IMR-90 (cell line): Measurements from ENCODE around the gene TDRD7. TPM values are rescaled to one million over a fixed set of nuclear protein-coding genes. Genes with fewer than 3 reads are reported as not detected.

ENCODE experiments used
- ATAC-seq: fragments of 200-7000 bp; cut with Tn5 transposase; 2 replicates; pipeline ENCODE4 v1.9.1; 2020; ENCODE audit warnings: low read depth, mild to moderate bottlenecking, moderate library complexity
- BruUV-seq: library from RNA; stranded (reverse); fragments of 400-500 nt; replicated peaks from 2 replicates; lab custom pipeline; 2021; lab: Mats Ljungman, UMichigan
- CTCF ChIA-PET: fragments of 300-600 bp; formaldehyde crosslinking; extraction: SDS; loops from one replicate; lab custom pipeline; 2021; ENCODE audit warnings: antibody characterized with exemption; lab: Yijun Ruan, JAX
- POLR2A ChIA-PET: fragments of 300-600 bp; sonication (Branson Sonifier 250); formaldehyde crosslinking; loops from one replicate; lab custom pipeline; 2022; ENCODE audit warnings: antibody characterized with exemption; ENCODE audit not compliant: unreplicated experiment; lab: Charles Lee
- DNase-seq: peaks from one replicate; pipeline ENCODE4 v3.0.0; 2013
- H2AFZ ChIP-seq: replicated peaks from 2 replicates; pipeline ENCODE3; 2013; ENCODE audit warnings: low read length, mild to moderate bottlenecking; ENCODE audit not compliant: poor library complexity
- H2AK5ac ChIP-seq: 2 replicates; pipeline ENCODE4 v1.6.1; 2013; ENCODE audit warnings: low read depth, low read length, inconsistent platforms
- H2AK9ac ChIP-seq: replicated peaks from 2 replicates; pipeline ENCODE3; 2013; ENCODE audit warnings: mild to moderate bottlenecking, low read depth, low read length, moderate library complexity; ENCODE audit not compliant: poor library complexity
- H2BK120ac ChIP-seq: 2 replicates; pipeline ENCODE4 v1.6.1; 2013; ENCODE audit warnings: low read depth, low read length, inconsistent platforms
- H2BK15ac ChIP-seq: 3 replicates; pipeline ENCODE4 v1.6.1; 2013; ENCODE audit warnings: low read depth, low read length, inconsistent platforms
- H2BK20ac ChIP-seq: 2 replicates; pipeline ENCODE4 v1.6.1; 2013; ENCODE audit warnings: low read depth, mild to moderate bottlenecking, inconsistent platforms, low read length, moderate library complexity
- H2BK5ac ChIP-seq: 2 replicates; pipeline ENCODE4 v1.6.1; 2013; ENCODE audit warnings: mild to moderate bottlenecking, low read depth, low read length, inconsistent platforms; ENCODE audit not compliant: poor library complexity, severe bottlenecking
- H3K14ac ChIP-seq: replicated peaks from 2 replicates; pipeline ENCODE4 v1.6.1; 2013; ENCODE audit warnings: low read depth, low read length, inconsistent platforms
- H3K18ac ChIP-seq: 2 replicates; pipeline ENCODE4 v1.6.1; 2013; ENCODE audit warnings: low read depth, low read length, control low read depth
- H3K23ac ChIP-seq: 2 replicates; pipeline ENCODE4 v1.6.1; 2013; ENCODE audit warnings: low read depth, low read length, inconsistent platforms
- H3K27ac ChIP-seq: 2 replicates; pipeline ENCODE4 v1.5.1; 2013; ENCODE audit warnings: mild to moderate bottlenecking, control low read depth, low read length; ENCODE audit not compliant: insufficient read depth
- H3K27me3 ChIP-seq: 2 replicates; pipeline ENCODE4 v1.6.1; 2013; ENCODE audit warnings: low read length; ENCODE audit not compliant: control insufficient read depth, insufficient read depth
- H3K36me3 ChIP-seq: 2 replicates; pipeline ENCODE4 v1.6.1; 2013; ENCODE audit warnings: low read length, mixed read lengths; ENCODE audit not compliant: control insufficient read depth, insufficient read depth
- H3K4ac ChIP-seq: 2 replicates; pipeline ENCODE4 v1.6.1; 2013; ENCODE audit warnings: low read depth, low read length, inconsistent platforms
- H3K4me1 ChIP-seq: 2 replicates; pipeline ENCODE4 v1.6.1; 2013; ENCODE audit warnings: low read length, mixed read lengths; ENCODE audit not compliant: control insufficient read depth, insufficient read depth
- H3K4me2 ChIP-seq: 2 replicates; pipeline ENCODE4 v1.6.1; 2013; ENCODE audit warnings: low read depth, mild to moderate bottlenecking, control low read depth, low read length, moderate library complexity
- H3K4me3 ChIP-seq: 2 replicates; pipeline ENCODE4 v1.5.1; 2013; ENCODE audit warnings: low read depth, mild to moderate bottlenecking, control low read depth, low read length, moderate library complexity; ENCODE audit not compliant: insufficient read depth
- H3K56ac ChIP-seq: 2 replicates; pipeline ENCODE4 v1.6.1; 2013; ENCODE audit warnings: low read length, inconsistent platforms; ENCODE audit not compliant: insufficient read depth; ENCODE audit errors: extremely low read depth
- H3K79me1 ChIP-seq, 2 experiments: 2 replicates each; pipeline ENCODE4 v1.6.1; 2013; ENCODE audit warnings: low read length in 2 of 2, inconsistent platforms in 1 of 2, low read depth in 1 of 2
- H3K9ac ChIP-seq: 2 replicates; pipeline ENCODE4 v1.6.1; 2013; ENCODE audit warnings: low read depth, low read length, control low read depth
- H3K9me1 ChIP-seq: 2 replicates; pipeline ENCODE4 v1.6.1; 2013; ENCODE audit warnings: low read length, inconsistent platforms; ENCODE audit not compliant: insufficient read depth
- H3K9me3 ChIP-seq: 2 replicates; pipeline ENCODE4 v1.6.1; 2013; ENCODE audit warnings: low read length; ENCODE audit not compliant: control insufficient read depth, insufficient read depth
- H4K20me1 ChIP-seq: 2 replicates; pipeline ENCODE4 v1.6.1; 2013; ENCODE audit warnings: low read length, inconsistent platforms; ENCODE audit not compliant: insufficient read depth
- H4K5ac ChIP-seq: 2 replicates; pipeline ENCODE4 v1.6.1; 2013; ENCODE audit warnings: mild to moderate bottlenecking, low read depth, low read length, control low read depth
- H4K8ac ChIP-seq, 2 experiments: 2 replicates each; pipeline ENCODE4 v1.6.1; 2013; ENCODE audit warnings: low read depth in 2 of 2, low read length in 2 of 2, control low read depth in 1 of 2, inconsistent platforms in 1 of 2
- H4K91ac ChIP-seq: 2 replicates; pipeline ENCODE4 v1.6.1; 2013; ENCODE audit warnings: low read depth, low read length, inconsistent platforms; ENCODE audit not compliant: insufficient read depth
- CEBPB ChIP-seq: IDR thresholded peaks from 2 replicates; pipeline ENCODE4 v1.6.1; 2012; ENCODE audit warnings: low read depth, low read length, improper control_type of control experiment
- MXI1 ChIP-seq: IDR thresholded peaks from 2 replicates; pipeline ENCODE4 v1.6.1; 2012; ENCODE audit warnings: low read depth, mild to moderate bottlenecking, low read length, moderate library complexity, borderline replicate concordance
- WGBS, 2 experiments: methylation state at CpG; one replicate each; pipeline versions ENCODE4 v1.1.5 to v1.1.7; 2013; ENCODE audit warnings: missing lambda C conversion rate in 2 of 2; ENCODE audit not compliant: insufficient read length in 1 of 2; ENCODE audit errors: extremely low coverage in 2 of 2; 5-methylcytosine and 5-hydroxymethylcytosine counted together
- dilution Hi-C: fragments of 300-500 bp; cut with HindIII; formaldehyde crosslinking; loops from one replicate; pipeline ENCODE4 v1.14.3; 2018; ENCODE audit warnings: low sequenced_read_pairs; ENCODE audit not compliant: unreplicated experiment
- in situ Hi-C: fragments of 300-500 bp; cut with MboI; formaldehyde crosslinking; loops from 3 replicates; pipeline ENCODE4 v1.14.3; 2019; ENCODE audit warnings: low sequenced_read_pairs, inconsistent platforms, mixed read lengths
- intact Hi-C: fragments of 100-400 bp; cut with micrococcal nuclease; formaldehyde crosslinking; loops from 2 replicates; pipeline ENCODE4 v1.10.0; 2022
- polyA plus RNA-seq, 3 experiments: library from polyadenylated mRNA; depleted of rRNA; stranded (reverse); fragments of >200 nt; gene quantifications; 2 replicates each; pipeline ENCODE4 v1.2.3, GENCODE V29; 2012; ENCODE audit warnings: low replicate concordance in 1 of 3
- total RNA-seq: library from RNA; depleted of rRNA; stranded (reverse); fragments of >200 nt; gene quantifications from 2 replicates; pipeline ENCODE4 v1.2.3, GENCODE V29; 2012

Gene TDRD7
- total and polyA plus RNA-seq, 2 of the 4 experiments (the other 2 are of a cell fraction): 4.4 to 9.7 TPM

DNA sequence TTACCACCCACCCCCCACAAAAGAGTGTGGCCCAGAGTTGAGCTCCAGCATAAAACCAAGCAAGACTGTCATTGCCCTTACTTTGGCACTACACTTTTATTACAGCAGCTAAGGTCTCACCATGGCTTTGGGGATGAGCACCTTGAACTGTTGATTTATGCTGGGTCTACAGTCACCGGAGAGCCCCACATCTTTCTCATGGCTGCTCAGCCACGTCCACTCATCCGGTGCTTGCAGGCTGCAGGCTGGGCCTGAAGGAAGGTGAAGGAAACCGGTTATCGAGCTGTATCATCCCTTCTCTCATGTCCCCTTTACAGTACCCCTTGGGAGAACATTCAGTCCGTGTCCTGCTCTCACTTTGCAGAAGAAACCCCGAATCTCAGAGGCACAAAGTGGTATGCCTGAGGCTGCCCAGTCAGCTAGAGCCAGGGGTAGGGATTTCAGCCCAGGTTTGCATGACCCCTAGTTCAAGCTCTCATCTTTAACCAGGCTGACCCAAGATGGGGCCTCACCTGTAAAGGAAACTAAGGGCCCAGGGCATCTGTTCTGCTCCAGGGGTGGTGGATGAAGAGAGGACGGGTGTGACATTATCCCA is 101.2 kb downstream of the TDRD7 start:
- no peak overlapping the region for H2AK9ac ChIP-seq
- no TSS peak for BruUV-seq
- H3K56ac ChIP-seq: no peak overlapping the region
- H3K4ac ChIP-seq: no peak overlapping the region
- H3K9me3 ChIP-seq: no peaks in the 10 kb centered on the region; the same call in 1 of the 2 replicates
- H3K27ac ChIP-seq: no peak overlapping the region
- no peak overlapping the region for H4K8ac ChIP-seq
- no peak overlapping the region for H3K4me2 ChIP-seq
- no peak overlapping the region for H3K9ac ChIP-seq
- TF ChIP-seq MXI1 (no peak), CEBPB (no peak)
- H2BK5ac ChIP-seq: no peak overlapping the region
- intact Hi-C loops: no loop called here
- H2AFZ ChIP-seq: no peak overlapping the region
- H2BK20ac ChIP-seq: no peak overlapping the region
- no peak overlapping the region for H4K5ac ChIP-seq
- no peak overlapping the region for H4K91ac ChIP-seq
- WGBS, 2 experiments: 83% methylated on average over 2 of the region's 8 CpGs; no CpG with 5 or more reads in 1 of the 2 experiments
- POLR2A ChIA-PET: no interaction called here
- DNase-seq: no peak
- no peaks in the 10 kb centered on the region for H3K79me1 ChIP-seq
- H2BK120ac ChIP-seq: no peak overlapping the region
- in situ Hi-C loops: no loop called here
- dilution Hi-C loops: no loop called here
- H3K14ac ChIP-seq: no peak overlapping the region
- H2BK15ac ChIP-seq: no peak overlapping the region
- no peak overlapping the region for H3K23ac ChIP-seq
- H3K36me3 ChIP-seq: no peaks in the 10 kb centered on the region
- H3K4me3 ChIP-seq: no peak overlapping the region
- peaks cover 6% of the 10 kb centered on the region for H3K27me3 ChIP-seq
- H3K18ac ChIP-seq: no peak overlapping the region
- peaks cover 6% of the 10 kb centered on the region for H3K4me1 ChIP-seq
- 0 out of 2 replicates have a peak, but pooled peaks cover 4% of the 10 kb centered on the region for H4K20me1 ChIP-seq
- CTCF ChIA-PET: no interaction called here
- H3K9me1 ChIP-seq: peaks cover 11% of the 10 kb centered on the region
- no peak for ATAC-seq
- H2AK5ac ChIP-seq: no peak overlapping the region
